Measurements from ENCODE around the gene EML1.

DNA sequence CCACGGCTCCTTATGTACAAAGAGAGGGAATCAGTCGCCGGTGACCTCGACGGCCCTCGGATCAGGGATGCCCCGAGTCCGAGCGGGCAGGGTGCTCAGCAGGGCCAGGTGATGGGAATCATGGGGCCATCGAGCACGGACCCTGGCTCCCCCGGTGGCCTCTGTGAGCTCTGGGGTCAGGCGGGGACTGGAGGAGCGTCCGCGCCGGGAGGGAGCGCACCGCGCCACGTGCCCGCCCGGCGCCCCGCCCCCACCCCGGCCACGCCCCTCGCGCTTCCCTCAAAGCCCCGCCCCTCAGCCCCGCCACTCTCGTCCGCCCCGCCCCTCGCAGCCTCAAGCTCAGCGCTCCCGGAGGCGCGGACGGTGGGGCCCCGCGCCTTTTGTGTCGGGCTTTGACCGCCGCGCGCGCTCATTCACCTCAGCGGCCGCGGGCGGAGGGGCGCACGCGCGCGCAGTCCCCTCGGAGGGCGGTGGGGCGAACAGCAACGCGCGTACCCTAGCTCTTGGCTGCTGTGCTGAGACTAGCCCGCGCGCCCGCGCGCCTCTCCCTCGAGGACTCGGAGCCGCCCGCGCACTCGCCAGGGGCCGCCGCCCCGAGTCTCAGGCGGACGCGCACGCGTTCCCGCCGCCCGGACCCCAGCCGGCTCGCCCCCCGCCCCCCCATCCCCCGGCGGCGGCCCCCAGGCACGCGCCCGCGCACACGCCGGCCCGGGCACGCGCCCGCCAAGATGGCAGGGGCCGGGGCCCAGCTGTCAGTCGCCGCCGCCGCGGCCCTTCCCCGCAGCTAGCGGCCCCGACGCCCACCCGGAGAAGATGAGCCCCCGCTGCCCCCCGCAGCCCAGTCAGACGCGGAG lies 178.1 kb downstream of the EML1 start:
- TF ChIP-seq POLR2A (IDR thresholded peaks at IDR 0.05) = no peak
- TF ChIP-seq, protein P1, sequence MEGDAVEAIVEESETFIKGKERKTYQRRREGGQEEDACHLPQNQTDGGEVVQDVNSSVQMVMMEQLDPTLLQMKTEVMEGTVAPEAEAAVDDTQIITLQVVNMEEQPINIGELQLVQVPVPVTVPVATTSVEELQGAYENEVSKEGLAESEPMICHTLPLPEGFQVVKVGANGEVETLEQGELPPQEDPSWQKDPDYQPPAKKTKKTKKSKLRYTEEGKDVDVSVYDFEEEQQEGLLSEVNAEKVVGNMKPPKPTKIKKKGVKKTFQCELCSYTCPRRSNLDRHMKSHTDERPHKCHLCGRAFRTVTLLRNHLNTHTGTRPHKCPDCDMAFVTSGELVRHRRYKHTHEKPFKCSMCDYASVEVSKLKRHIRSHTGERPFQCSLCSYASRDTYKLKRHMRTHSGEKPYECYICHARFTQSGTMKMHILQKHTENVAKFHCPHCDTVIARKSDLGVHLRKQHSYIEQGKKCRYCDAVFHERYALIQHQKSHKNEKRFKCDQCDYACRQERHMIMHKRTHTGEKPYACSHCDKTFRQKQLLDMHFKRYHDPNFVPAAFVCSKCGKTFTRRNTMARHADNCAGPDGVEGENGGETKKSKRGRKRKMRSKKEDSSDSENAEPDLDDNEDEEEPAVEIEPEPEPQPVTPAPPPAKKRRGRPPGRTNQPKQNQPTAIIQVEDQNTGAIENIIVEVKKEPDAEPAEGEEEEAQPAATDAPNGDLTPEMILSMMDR (IDR thresholded peaks at IDR 0.05 in 8 of 11, conservative IDR thresholded peaks at IDR 0.05 in 3 of 11) = no peak
- TF ChIP-seq POLR2AphosphoS5 (IDR thresholded peaks at IDR 0.05) = peak; percentile 39 to 76 (median 73)

Measured in spleen (tissue), 7 donors.